HG02678 (cell line): Measurements from ENCODE around the gene RBM47.
"Not testable (repeated sequence)": the region's sequence is repeated elsewhere in the genome, so short reads cannot be mapped to it uniquely, and the experiment has no call there.

Experiments
- ATAC-seq: cut with Tn5 transposase; IDR thresholded peaks from one replicate; pipeline ENCODE4 v1.9.1; 2021; ENCODE audit warnings: mild to moderate bottlenecking, moderate library complexity; ENCODE audit not compliant: unreplicated experiment

The RBM47 gene

DNA sequence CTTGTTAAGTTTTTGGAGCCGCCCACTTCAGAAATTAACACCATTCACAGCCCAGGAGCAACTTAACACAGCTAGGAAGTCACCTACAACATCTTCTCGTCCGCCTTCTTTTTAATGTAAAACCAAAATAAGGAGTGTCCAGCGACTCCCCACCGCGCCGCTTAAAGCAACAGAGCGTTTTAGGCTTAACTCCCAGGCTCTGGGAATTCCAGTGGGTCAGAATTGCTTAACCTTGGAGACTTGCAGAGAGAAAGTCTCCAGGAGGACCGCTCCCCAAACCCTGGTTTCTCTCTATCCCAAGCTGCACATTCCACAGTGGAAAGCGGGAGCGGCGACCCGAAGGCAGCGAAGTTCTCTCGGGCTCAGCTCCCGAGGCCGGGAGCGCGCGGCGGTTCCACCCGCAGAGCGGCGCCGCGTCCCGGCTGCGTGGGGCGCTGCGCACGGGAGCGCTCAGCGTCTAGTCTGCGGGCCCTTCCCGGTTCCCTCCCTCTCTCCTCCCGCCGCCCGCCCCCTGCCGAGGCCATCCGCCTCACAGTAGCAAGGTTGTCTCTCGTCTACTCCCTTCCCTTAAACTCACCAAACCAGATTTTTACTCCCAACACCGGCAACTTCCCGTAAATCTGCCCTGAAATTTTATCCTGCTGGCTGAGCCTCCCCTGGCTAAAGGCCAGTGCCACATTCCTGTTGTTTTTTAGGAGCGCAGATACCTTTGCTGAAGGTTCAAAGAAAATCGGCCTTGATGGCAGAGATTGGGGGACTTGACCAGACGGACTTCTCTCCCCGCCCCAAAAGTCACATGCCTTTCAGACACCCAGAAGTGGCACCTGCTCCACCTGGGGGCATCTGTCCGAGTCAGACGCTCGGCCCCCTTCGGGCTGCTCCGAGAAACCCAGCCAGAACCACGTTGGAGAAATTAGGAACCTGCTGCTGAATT is at the start of gene RBM47:
Gene RBM47, minus strand, starts transcription at position 464 of the 934 bp plus-strand sequence. CDS start 190,971 bp downstream, outside the sequence.
- ATAC-seq = peak; percentile 48

DNA sequence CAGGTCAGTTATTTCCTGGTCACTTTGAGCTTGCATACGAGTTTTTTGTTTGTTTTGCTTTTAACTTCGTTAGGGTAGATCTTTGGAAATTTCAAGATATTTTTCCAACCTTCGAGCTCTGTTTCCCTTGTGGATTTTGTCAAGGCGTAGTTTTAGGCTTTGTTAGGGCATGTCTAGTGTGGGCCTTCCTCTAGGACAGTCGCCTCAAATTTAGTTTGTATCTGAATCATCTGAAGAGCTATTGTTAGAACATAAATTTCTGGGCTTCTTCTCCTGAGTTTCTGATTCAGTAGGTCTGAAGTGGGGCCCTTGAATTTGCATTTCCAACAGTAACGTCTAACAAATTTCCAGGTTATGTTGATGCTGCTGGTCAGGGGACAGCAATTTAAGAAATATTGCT is 48.8 kb upstream of the RBM47 start:
- ATAC-seq = no peak

DNA sequence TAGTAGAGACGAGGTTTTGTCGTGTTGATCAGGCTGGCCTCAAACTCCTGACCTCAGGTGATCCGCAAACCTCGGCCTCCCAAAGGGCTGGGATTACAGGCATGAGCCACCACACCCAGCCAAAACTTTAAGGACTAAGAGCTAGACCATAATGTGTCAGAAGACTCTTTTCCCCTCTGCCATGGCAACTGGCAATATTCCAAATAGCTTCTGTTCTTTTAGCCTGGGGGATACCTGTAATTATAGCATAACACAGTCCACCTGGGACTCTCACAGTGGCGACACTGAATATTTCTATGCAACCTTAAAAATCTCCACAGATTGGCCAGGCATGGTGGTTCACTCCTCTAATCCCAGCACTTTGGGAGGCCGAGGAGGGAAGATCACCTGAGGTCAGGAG is 45.5 kb upstream of the RBM47 start:
- ATAC-seq = no peak

DNA sequence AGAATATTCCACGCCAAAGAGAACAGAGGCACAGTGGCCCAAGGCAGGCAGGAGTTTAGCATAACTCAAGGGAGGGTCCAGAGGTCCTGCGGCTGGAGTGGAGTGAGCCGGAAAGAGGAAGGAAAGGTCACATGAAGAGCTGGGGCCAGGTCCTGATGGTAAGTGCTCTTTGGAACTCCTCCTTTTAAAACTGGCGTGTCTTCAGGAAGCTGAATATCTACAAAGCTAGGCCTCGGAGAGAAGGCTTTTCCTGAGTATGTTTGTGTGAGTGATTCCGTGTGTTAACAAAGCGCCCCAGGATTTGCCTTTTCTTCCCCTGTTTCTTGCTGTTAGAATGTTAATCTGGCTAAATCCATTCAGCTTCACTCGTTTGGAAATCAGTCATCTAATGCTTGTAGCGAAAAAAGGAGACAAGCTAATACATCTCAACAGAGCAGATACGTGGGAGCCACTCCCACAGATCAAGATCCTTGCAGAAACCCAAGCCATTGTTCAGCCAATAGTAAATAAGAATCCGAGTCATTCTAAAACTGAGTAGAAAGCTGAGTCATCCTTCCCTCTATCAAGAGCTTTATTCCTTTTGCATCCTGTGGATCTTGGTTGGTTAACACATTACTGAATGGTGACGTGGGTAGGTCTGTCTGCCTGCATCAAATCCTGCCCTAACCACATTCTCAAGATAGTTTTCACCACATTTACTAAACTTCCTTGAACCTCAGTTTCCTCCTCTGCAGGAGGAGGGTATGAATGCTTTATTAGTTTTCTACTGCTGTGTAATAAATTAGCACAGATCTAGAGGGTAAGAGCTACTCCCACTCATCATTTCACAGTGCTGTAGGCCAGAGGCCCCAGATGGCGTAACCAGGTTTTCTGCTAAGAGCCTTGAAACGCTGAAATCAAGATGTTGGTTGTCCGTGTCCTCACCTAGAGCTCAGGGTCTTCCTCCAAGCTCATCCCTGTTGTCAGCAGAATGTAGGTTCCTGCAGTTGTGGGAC is 43.2 kb upstream of the RBM47 start:
- ATAC-seq = peak; percentile 75

DNA sequence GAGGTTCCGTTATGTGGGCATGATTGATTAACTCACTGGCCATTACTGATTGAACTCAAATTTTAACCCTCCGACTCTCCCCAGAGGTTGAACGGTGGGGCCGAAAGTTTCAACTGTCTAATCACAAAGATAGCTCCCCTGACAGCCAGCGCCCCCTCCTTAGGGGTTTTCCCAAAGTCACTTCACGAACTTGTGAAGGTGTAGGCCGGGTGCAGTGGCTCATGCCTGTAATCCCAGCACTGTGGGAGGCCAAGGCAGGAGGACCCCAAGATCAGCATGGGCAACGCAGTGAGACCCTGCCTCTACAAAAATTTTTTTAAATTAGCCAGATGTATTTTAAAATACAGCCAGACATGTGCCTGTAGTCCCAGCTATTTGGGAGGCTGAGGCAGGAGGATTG is 39.8 kb upstream of the RBM47 start:
- peak; percentile 35 for ATAC-seq

DNA sequence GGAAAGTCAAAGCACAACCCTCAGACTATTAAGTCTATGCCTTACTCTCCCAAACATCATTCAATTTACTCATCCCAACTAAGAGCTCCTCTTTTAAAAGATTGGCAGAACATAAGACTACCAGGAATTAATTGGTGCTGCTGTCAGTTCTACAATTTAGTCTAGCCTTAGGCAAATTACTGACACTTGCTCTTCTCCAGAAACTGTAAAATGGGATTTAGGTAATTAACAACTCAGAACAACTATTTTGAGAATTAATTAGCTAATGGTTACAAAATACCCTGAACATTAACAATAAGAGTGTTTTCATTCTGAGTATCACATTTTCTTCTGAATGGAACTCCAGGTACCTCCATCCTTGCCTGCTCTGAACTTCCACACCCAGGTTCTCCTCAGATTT is 36.2 kb upstream of the RBM47 start:
- ATAC-seq = no peak

DNA sequence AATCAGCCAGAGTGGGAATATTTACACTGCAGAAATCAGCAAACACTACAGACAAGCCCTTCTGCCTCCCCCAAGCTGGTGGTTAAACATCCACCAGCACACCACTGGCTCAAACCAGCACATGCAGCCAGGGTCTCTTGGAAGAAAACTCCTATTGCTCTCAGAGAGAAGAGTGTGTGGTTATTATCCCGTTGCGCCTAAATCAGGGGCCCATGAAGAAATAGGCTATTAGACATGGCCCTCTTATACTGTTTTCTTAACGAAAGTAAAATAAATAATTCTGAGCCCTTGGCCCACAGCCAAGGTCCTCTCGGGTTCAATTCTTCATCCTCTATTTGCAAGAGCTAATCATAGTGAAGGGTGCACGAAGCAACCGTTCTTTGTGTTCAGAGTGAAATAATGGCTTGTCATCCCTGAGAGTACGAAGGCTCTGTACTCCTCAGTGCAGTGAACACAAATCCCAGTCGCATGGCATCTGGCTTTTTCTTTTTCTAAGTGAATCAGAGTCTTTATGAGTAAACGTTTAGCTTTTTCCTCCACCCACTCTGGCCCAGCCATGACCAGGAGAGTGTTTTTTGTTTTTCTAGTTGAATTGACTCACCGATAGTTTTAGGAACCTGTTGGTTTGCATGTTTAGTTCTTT is 33.4 kb upstream of the RBM47 start:
- ATAC-seq = peak; percentile 78

DNA sequence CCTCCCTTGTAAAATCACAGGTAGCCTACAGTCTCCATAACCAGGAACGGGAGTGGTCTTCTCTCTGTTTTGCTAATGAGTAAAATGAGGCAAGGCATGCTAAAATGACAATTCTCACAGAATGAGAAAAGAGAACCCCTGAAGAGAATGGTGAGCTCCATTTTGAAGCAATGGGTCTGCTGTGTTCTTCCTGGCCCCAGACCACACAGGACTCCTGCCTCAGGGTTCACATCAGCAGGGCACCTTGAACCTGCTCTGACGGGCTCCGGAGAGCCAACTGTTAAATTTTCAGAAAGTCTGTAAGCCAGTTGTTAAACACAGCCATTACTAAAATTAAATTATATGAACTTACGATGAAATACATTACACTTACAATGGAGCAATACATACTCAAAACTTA is 32.1 kb upstream of the RBM47 start:
- no peak for ATAC-seq

DNA sequence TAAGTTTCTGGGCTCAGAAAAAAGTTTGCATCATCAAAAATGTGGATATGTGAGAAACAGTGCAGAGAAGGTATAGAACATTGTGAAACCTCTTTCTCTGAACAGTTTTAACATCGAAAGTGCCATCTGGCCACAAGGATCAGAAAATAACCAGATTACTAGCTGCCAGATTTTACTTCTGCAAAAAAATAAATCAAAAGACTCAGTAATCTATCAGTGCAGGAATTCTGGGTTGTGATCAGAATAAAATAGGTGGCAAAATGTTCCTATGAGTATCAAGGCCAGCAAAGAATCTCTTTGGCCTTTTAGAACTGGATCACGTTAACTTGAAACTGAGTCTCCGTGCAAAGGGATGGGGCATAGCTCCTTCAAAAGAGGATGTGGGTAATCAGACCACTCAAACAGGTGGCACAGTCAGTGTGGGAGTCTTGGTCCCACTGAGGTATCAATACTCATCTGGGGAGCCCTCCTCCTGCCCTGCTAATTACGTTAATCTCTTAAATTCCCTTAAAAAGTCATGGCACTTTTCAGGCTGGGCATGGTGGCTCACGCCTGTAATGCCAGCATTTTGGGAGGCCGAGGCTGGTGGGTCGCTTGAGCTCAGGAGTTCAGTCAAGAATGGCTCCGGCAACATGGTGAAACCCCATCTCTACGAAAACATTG is 26.7 kb upstream of the RBM47 start:
- peak; percentile 96 for ATAC-seq

DNA sequence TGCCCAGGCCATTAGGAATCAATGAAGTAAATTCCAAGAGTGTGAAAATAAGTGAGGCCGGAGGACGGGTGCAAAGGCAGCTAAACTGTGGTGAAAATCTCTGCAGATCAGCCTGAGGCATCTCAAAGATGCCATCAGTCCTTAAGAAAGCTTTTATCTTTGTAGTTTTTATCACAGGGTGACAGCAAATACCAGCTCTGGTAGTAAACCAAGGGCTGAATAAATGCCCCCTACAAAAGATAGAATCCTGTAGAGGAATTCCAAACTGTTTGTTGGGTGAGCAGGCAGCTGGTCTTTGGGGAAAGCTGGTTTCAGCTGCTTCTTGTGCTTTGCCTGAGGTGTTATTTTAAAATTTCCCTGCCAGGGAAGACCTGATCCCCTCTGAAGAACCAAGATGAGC is 21.6 kb upstream of the RBM47 start:
- no peak for ATAC-seq

DNA sequence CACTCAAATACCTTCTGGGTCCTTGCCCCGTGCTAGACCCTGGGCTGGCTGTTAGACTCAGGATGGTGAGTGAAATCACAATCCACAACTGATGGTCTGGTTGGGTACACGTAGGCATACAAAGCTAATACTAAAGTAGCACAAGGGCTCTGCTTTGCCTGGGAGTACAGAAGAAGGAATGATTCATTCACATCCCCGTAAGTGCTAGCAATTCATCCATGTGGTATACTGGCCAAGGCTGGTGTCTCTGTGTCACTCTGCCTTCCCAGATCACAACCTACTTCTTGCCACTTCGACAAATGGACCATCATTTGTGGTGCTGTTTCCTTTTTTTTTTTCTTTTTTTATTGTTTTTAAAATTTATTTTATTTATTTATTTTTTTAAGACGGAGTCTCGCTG is 19.7 kb upstream of the RBM47 start:
- ATAC-seq = no peak

DNA sequence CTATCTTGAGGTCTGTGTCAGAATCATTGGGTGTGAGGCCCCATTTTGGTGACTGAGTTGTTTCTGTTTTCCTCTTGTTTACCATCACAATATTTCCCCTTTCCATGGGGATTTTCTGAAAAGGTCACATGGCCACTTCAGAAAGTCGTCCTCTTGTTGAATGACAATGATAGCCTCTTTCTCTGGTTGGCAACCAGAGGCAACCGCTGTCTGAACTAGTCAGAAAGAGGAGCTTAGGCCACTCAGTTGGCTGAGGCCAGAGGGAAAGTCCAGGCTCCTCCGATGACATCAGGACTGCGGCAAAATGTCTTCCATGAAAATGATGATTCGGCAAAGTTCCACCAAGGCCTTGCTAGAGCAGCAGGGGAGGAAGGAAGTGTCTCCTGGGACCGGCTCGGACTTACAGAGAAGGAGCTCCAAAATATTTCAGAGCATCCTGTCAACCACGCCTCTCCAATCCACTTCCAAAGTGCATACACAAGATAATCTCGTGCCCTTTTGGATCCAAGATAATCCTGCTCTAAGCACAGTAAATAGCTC is 19.1 kb upstream of the RBM47 start:
- no peak for ATAC-seq

DNA sequence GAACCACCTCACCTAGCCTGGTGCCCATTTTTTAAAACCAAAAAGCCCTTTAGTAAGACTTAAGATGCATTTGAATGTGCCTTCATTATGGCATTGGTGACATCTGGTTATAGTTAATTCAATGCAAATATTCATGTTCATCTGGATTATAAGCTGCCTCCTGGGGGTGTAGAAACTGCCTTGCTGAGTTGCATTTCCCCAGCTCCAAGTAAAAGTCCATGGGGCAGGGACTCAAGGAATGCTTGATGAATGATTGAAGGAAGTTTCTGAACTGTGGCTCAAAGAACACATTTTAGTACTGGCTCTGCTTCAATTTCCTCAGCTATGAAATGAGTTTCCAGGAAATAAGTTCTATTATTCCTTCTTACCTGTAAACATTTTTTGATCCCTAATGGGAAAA is 18.5 kb upstream of the RBM47 start:
- ATAC-seq = no peak

DNA sequence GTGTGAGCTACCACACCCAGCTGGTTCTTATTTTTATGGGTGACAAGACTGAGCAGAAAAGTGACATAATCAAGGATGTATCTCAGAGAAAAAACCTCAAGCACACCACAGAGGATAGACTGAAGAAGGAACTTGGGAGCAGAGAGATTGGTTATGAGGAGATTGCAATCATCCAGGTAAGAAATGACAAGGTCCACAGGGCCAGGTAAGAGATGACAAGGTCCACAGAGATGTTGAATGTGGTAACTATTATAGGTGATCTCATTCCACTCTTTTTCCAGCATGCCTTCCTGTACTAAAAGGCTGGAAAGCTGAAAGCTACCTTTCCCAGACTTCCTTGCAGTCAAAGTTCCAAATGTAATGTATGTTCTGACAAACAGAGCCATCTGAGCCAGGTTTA is 15.9 kb upstream of the RBM47 start:
- ATAC-seq = no peak

DNA sequence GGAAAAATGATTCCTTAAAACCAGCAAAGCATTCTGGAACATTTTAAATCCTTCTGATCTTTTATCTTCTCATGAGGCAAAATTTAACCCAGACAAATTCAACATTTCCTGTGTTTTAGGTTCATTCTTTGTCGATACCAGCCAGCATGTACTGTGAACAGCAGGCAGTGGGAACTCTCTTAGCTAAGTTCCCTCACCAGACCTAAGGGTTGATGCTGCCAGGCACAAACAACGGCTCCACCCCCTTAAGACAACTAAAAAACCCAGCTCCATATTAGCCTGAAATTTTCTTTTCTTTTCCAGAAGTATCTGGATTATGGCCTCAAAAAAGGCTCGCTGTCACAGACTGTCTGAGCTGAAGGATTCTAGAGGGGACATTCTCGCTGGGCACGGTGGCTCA is 2.4 kb upstream of the RBM47 start:
- ATAC-seq = no peak

DNA sequence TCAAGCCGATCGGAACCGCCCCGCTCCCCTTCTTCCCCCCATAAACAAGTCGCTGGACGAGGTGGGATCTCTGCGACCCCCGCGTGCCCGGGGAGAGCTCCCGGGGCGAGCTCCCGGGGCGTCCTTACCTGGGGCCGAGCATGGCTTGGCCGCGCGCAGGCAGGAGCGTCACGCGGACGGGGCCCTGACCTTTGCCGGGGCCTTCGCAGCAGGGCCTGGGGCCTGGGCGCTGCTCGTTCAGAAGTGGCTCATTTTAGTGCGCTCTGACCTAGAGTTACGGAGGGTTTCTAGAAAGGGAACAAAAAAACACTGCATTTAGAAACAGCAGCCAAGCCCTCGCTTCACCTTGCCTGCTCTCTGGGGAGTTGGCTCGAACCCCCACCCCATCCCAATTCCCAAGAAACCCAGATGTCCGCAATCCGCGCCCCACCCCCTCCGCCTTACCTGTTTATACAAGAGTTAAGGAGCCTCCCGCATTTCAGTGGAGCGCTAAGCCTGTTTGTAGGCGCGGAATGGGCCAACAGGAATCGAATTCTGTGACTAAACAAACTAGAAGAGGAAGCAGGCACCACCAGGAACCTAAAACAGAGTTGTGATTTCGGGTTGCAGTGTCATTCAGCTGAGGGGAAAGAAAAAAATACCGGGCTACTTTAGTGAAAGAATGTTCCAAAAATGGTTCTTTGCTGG is 814 bp upstream of the RBM47 start:
- peak; percentile 58 for ATAC-seq

DNA sequence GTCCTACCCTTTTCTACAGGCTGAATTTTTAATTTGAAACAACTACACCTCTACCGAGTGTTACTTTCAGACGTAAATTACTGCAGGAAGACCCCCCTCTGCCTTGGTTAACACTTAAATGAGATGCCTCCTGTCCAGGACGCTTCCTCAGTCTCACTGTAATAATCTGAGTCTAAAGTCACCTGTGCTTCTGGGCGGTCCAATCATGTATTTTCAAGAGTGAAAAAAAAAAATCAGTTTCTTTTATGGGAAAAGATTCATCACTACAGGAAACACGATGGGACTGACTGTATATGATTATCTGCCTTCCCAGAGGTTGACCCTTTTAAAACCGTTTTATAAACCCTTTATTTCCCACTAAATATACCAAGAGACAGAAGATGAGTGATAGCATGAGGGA is 776 bp downstream of the RBM47 start:
- no peak for ATAC-seq

DNA sequence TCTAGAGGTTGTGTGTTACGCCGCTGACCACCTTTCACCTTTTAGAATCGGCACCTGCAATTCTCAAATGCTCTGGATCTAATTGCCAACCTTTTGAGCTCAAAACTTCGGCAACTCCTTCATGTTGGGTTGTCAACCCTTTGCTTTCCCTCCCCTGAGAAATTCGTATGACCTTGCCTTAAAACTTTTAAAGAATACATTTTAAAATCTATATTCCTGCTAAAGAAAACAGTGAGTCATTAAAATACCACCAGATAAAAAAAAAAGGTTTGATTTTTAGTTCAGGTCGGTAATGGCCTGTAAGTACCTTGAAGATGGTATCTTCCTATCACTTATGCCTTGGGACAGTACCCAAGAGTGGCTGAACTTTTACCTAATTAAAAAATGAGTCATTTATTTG is 1.3 kb downstream of the RBM47 start:
- ATAC-seq = not testable (repeated sequence)

DNA sequence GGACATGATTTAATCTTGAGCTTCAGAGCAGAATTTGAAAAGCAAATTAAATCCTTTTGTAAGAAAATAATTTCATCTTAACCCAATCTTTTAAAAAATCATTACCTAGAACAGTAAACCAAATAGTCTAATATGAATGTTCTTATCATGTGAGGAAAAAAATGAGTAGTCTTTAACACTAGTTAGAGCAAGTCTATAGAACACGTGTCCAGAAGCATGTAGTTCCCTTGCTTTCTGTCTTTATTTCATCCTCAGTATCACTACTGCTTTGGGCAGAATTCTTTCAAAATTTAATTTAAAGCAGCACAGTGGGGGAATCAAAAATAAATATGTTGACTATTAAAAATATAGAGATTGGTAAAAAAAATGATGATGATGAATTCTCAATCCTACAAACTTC is 2.1 kb downstream of the RBM47 start:
- no peak for ATAC-seq
